GM12801 (cell line): ENCODE results near the gene CCDC152.

Source experiments
- TF ChIP-seq, protein P1 (sequence below): IDR thresholded peaks from one replicate; pipeline ENCODE4 v1.5.1; 2011; ENCODE audit warnings: control low read depth; ENCODE audit not compliant: insufficient read length; ENCODE audit errors: extremely low read depth

Gene CCDC152

GRCh38 chr5:42756606-42757601 lies at the start of gene CCDC152:
CCDC152 (plus strand) TSS chr5:42756818; CDS start chr5:42759122, 2,304 bp downstream.
- TF ChIP-seq, protein P1, sequence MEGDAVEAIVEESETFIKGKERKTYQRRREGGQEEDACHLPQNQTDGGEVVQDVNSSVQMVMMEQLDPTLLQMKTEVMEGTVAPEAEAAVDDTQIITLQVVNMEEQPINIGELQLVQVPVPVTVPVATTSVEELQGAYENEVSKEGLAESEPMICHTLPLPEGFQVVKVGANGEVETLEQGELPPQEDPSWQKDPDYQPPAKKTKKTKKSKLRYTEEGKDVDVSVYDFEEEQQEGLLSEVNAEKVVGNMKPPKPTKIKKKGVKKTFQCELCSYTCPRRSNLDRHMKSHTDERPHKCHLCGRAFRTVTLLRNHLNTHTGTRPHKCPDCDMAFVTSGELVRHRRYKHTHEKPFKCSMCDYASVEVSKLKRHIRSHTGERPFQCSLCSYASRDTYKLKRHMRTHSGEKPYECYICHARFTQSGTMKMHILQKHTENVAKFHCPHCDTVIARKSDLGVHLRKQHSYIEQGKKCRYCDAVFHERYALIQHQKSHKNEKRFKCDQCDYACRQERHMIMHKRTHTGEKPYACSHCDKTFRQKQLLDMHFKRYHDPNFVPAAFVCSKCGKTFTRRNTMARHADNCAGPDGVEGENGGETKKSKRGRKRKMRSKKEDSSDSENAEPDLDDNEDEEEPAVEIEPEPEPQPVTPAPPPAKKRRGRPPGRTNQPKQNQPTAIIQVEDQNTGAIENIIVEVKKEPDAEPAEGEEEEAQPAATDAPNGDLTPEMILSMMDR = no peak

GRCh38 chr5:42715785-42716184 lies 40.8 kb upstream of the CCDC152 start:
- TF ChIP-seq, protein P1 = no peak

DNA sequence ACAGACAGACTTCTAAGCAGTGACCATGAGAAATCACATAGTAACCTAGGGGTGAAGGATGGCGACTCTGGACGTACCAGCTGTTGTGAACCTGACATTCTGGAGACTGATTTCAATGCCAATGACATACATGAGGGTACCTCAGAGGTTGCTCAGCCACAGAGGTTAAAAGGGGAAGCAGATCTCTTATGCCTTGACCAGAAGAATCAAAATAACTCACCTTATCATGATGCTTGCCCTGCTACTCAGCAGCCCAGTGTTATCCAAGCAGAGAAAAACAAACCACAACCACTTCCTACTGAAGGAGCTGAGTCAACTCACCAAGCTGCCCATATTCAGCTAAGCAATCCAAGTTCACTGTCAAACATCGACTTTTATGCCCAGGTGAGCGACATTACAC lies 38.0 kb upstream of the CCDC152 start:
- TF ChIP-seq, protein P1 = no peak

- TF ChIP-seq, protein P1 = no peak
Measured at GRCh38 chr5:42719034-42719433, 37.6 kb upstream of the CCDC152 start.

GRCh38 chr5:42720251-42720650 lies 36.4 kb upstream of the CCDC152 start:
- TF ChIP-seq, protein P1 = no peak

- TF ChIP-seq, protein P1 = no peak
Measured at GRCh38 chr5:42721484-42721883, 35.1 kb upstream of the CCDC152 start.

GRCh38 chr5:42740920-42741319 lies 15.7 kb upstream of the CCDC152 start:
- TF ChIP-seq, protein P1 = no peak
